NCI-H2196 treated with DMSO at 0.1 percent for 48 hours (cell line): ENCODE data around the gene AKAP11.

Experiments
- DNase-seq: peaks from one replicate; lab custom pipeline; 2025; ENCODE audit not compliant: unreplicated experiment; lab: John Stamatoyannopoulos, UW

The AKAP11 gene

DNA sequence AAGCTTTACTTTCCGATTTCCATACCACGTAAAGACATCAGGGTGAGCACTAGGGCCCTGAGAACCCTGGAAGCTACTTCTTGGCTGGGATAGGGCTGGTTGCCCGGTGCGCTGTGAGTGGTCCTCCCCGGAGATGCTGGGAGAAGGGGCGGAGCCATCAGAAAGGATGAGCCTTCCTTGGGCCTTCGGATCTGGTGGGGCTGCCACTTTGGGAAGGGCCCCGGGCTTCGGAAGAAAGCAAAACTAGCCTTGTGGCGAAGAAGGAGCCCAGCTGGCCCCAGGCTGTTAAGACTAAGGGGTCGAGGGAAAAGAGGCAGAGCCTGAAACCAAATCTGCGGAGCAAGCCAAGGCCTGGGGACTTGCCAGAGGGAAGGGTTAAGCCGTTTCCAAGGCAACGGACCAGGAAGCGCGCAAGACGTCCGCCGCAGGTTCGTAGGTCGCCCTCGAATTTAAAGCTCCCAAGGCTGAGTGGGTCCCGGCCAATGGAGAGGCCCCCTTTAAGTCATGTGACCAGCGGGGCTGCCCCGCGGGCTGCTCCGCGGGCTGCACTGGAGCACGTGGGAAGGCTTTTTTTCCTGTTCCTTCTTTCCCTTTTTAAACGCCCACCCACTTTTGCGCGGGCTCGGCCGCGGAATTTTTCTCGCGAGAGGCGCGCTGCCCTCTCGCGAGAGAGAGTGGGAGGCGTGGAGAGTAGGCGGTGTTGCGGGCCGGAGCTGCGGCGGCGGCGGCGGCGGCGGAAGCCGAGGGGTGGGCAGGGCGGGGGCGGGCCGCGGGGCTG lies 426 bp upstream of the AKAP11 start:
- DNase-seq: peak; percentile 76

- DNase-seq: no peak
Measured at GRCh38 chr13:42272804-42273175, 838 bp downstream of the AKAP11 start.

DNA sequence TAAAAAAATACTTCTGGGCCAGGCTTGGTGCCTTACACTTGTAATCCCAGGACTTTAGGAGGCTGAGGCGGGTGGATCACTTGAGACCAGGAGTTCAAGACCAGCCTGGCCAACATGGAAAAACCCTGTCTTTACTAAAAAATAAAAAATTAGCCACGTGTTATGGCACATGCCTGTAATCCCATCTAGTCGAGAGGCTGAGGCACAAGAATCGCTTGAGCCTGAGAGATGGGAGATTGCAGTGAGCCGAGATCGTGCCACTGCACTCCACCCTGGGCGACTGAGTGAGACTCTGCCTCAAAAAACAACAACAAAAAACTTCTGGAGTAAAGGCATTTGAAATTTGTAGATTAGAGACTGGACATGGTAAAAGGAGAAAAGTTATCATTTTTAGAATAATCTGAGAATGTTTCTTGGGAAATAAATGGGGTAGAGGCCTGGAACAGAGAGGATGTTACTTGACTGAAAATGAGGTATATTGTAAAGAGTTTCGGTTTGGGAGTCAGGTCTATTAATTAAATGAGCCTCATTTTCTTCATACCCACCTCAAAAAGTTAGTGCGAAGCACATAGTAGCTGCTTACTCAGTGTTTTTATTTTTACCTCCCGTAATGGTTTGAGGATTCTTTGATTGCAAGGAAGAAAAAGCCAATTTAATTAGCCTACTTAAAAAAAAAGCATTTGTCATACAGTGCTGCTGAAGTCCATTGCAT lies 2.6 kb downstream of the AKAP11 start:
- no peak for DNase-seq

DNA sequence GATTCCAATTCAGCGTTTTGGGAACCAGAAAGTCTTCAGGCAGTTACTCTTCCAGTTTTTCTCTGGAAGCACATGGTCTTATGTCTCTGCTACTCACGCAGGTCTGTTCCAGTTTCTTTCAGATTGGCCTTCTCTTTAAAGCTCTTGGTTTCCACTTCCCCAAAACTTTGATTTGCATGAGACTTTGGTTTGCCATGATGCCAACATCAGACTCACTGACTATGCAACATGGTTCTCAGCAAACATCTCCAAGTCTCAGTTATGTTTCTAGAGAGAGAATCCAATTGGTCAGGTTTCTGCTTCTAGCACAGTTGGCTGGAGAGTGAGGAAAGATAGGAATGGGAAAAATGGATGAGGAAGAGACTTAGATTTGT lies 3.1 kb downstream of the AKAP11 start:
- no peak for DNase-seq

- DNase-seq: no peak
Measured at GRCh38 chr13:42275506-42275905, 3.6 kb downstream of the AKAP11 start.

DNA sequence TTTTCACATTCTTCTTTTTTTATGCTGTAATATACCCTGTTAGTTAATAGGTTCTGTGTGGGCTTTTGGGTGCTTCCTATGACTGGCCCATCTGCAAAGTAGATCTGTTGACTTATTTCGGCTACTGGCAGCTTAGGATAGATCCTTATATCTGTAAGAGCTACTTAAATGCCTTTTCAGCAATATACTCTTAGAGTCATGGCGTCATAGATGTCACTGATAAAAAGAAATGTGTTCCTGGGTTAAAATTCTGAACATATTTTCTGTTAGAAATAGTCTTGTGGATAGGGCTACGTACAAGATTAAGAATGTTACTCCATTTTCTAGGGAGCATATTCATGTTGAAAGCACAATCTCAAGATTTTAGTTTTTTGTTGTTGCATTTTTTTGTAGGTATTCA lies 4.7 kb downstream of the AKAP11 start:
- DNase-seq: no peak

- no peak for DNase-seq
Measured at GRCh38 chr13:42277618-42278276, 5.8 kb downstream of the AKAP11 start.

- DNase-seq: no peak
Measured at GRCh38 chr13:42279080-42279479, 7.1 kb downstream of the AKAP11 start.

- DNase-seq: no peak
Measured at GRCh38 chr13:42279986-42280385, 8.0 kb downstream of the AKAP11 start.

- no peak for DNase-seq
Measured at GRCh38 chr13:42280537-42280936, 8.6 kb downstream of the AKAP11 start.

DNA sequence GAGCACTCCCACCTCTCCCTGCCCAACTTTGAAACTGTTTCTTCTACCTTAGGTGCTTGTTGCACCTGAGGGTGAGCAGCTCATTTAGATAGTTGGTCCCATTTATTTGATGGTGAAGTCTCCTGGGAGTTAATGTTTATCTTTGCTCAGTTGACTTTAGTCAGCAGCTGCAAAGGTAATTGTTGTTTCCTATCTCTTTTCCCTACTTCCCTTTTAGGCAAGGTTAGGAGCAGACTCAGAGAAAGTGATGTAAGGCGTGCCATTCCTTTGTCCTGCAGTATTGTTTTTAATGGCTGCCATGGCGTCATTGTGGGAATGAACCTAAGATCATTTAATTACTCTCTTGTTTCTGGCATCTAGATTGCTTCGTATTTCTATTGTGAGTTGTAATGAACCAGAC lies 11.6 kb downstream of the AKAP11 start:
- DNase-seq: no peak

- DNase-seq: no peak
Measured at GRCh38 chr13:42284068-42284467, 12.1 kb downstream of the AKAP11 start.

- DNase-seq: no peak
Measured at GRCh38 chr13:42298392-42298791, 26.4 kb downstream of the AKAP11 start.

GRCh38 chr13:42305503-42305902 lies 33.6 kb downstream of the AKAP11 start:
- no peak for DNase-seq

DNA sequence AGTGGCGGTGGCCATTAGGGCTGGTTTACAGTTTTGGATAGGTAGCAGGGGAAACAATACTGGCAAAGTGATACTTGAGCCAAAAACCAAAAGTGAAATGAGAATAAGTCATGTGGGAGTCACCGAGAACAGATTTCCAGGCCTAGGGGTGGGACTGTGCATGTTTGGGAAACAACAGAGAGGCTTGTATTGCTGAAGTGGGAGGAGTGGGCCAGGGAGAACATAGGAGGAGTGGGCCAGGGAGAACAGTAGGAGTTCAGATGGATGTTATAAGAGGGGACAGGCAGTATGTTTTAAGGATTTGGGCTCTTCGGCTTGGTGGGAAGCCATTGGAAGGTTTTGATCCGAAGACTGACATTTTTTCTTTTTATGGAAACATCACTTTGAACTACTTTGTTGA lies 35.5 kb downstream of the AKAP11 start:
- DNase-seq: no peak

DNA sequence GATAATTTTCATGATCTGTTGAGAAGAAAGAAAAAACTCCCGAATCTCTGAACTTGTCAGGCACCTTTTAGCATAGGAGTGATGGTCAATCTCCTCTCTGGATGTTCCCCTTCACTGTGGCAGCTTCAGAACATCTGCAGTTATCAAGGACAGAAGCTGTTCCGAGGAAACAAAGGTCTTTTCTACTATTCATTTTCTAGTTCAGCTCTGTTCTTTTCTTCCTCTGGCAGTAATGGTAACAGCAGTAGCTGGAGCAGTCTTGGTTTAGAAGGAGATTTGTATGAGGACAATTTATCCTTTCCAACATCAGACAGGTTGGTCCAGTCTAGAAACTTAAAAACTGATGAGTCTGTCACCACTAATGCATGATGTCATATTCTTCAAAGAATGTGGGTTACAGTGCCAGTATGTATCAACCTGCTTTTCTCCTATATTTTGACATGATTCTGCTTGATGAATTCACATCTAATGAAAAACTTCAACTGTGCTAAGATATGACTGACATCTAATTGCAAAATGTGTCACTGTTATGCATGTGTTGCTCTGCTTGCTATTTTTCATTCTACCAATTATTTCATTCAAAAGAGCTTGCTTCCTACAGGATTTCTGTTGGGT lies 41.0 kb downstream of the AKAP11 start:
- DNase-seq: no peak

GRCh38 chr13:42318570-42318969 lies 46.6 kb downstream of the AKAP11 start:
- DNase-seq: no peak

DNA sequence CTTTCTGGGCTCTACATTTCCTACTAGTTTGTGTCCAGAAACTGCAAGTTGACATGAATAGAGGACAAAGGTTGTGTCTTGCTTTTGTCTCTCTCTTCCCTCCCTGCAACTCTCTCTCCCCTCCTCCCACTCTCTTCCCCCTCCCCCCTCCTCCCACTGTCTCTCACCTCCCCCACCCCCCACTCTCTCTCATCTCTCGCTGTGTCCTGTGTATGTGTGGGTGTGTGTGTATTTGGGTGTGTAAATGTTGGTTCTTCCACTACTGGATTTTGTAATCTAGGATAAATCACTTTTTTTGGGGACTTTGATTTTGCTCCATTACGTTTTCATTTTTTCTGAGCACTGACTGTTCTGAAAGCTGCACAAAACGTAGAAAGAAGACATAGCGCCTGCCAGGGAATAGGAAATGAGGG lies 48.4 kb downstream of the AKAP11 start:
- no peak for DNase-seq

DNA sequence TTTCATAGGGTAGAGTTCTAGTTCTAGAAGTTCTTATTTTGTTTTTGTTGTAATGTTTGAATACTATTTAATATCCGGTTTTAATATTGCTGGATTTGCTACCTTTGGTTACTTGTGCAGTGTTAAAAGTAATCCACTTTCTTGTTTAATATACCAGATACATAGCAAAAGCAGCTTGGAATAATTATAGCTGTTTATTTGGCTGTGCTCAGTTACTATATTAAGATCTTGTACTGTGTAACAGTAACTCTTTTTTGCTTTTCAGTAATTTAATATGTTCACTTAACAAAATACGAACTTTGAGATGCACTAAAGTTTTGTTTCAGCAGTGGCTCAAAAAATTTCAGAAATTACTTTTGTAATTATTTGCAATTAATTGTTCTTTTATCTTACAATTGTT lies 50.9 kb downstream of the AKAP11 start:
- DNase-seq: no peak

- DNase-seq: no peak
Measured at GRCh38 chr13:42324704-42325103, 52.8 kb downstream of the AKAP11 start.

- no peak for DNase-seq
Measured at GRCh38 chr13:42327725-42328124, 55.8 kb downstream of the AKAP11 start.

DNA sequence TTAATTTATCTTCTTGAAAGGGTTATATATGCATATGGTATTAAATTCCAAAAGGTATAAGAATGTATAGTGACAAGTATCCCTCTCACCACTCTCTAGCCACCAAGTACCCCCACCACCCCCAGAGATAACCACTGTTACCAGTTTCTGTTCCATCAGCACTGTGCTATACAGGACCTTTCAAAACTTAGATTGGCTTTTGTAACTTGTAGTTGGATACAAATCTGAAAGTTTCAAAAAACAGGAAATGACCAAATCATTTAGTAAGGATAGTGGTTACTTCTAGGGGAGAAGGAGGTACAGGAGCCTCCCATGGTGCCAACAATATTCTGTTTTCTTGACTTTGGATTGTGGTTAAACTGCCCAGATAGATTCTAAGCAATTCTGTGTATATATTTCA lies 56.7 kb downstream of the AKAP11 start:
- DNase-seq: no peak
